HEK293 (cell line): ENCODE measurements around the gene TRIM73.
"Not testable (repeated sequence)": the region's sequence is repeated elsewhere in the genome, so short reads cannot be mapped to it uniquely, and the experiment has no call there.

Experiments
- CTCF ChIA-PET: fragments of 350-600 bp; formaldehyde crosslinking; extraction: SDS; loops from one replicate; lab custom pipeline; 2021; ENCODE audit warnings: antibody characterized with exemption; lab: Yijun Ruan, JAX
- POLR2A ChIA-PET: fragments of 300-600 bp; formaldehyde crosslinking; extraction: SDS; loops from one replicate; lab custom pipeline; 2020; ENCODE audit warnings: antibody characterized with exemption, inconsistent platforms; lab: Yijun Ruan, JAX
- H3K27ac ChIP-seq: fragments of 200-500 bp; sonication (Bioruptor generic); 2 replicates; pipeline ENCODE4 v1.5.1; 2014; ENCODE audit warnings: low read depth, low read length, control low read depth, inconsistent platforms; ENCODE audit errors: extremely low read depth
- H3K36me3 ChIP-seq, 2 experiments: fragments of 200-500 bp in 1 of 2; sonication (Bioruptor generic) in 1 of 2; 1 replicate in 1 of 2; 2 replicates in 1 of 2; pipeline ENCODE4 v1.5.1; 2014 to 2017; ENCODE audit warnings: inconsistent platforms in 2 of 2, low read length in 2 of 2; ENCODE audit not compliant: control insufficient read depth in 2 of 2, insufficient read depth in 1 of 2
- H3K4me1 ChIP-seq: fragments of 200-500 bp; sonication (Bioruptor generic); 2 replicates; pipeline ENCODE4 v1.5.1; 2014; ENCODE audit warnings: mild to moderate bottlenecking, low read length, inconsistent platforms; ENCODE audit not compliant: control insufficient read depth, insufficient read depth
- H3K4me3 ChIP-seq: 2 replicates; pipeline ENCODE4 v1.5.1; 2011; ENCODE audit warnings: low read depth, mild to moderate bottlenecking, control low read depth, low read length, moderate library complexity
- H3K9me3 ChIP-seq: fragments of 200-500 bp; sonication (Bioruptor generic); 2 replicates; pipeline ENCODE4 v1.5.1; 2014; ENCODE audit warnings: low read depth, low read length, inconsistent platforms; ENCODE audit not compliant: control insufficient read depth, insufficient read depth

TRIM73 gene

DNA sequence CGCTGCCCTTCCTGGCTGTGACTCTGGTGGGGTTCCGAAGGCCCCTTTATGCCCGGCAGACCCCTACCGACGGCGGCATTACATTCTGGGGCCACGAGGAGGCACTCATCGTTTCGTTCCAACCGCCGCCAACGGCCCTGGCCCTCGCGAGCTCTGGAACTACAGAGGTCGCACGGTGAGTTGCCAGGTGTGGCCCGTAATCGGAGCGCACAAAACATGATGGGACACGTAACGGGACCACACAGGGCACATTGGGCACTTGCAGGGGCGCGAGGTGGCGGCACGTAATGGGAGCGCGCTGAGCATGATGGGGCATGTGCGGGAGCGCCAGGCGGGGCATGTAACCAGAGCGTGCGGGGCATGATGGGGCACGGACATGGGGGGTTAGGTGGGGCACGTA, at the start of gene TRIM73:
TSS of gene TRIM73 (plus strand) at position 301 of the 400 bp plus-strand sequence. CDS start 3,305 bp downstream, outside the sequence.
- H3K4me1 ChIP-seq, CTCF ChIA-PET, H3K9me3 ChIP-seq, H3K4me3 ChIP-seq, H3K27ac ChIP-seq, POLR2A ChIA-PET, H3K36me3 ChIP-seq: not testable (repeated sequence)

- POLR2A ChIA-PET, H3K4me3 ChIP-seq, H3K27ac ChIP-seq, H3K4me1 ChIP-seq, H3K9me3 ChIP-seq, H3K36me3 ChIP-seq, CTCF ChIA-PET: not testable (repeated sequence)
Observed at GRCh38 chr7:75358671-75359541, 36.5 kb upstream of the TRIM73 start.

- H3K27ac ChIP-seq, H3K4me3 ChIP-seq, H3K36me3 ChIP-seq, POLR2A ChIA-PET, H3K4me1 ChIP-seq, CTCF ChIA-PET, H3K9me3 ChIP-seq: not testable (repeated sequence)
Observed at GRCh38 chr7:75359542-75359848, 35.9 kb upstream of the TRIM73 start.

GRCh38 chr7:75364079-75364478, 31.4 kb upstream of the TRIM73 start:
- H3K36me3 ChIP-seq, H3K4me3 ChIP-seq, H3K9me3 ChIP-seq, H3K4me1 ChIP-seq, CTCF ChIA-PET, POLR2A ChIA-PET, H3K27ac ChIP-seq: not testable (repeated sequence)

- H3K36me3 ChIP-seq, CTCF ChIA-PET, H3K9me3 ChIP-seq, H3K4me1 ChIP-seq, H3K4me3 ChIP-seq, H3K27ac ChIP-seq, POLR2A ChIA-PET: not testable (repeated sequence)
Observed at GRCh38 chr7:75366643-75367042, 28.8 kb upstream of the TRIM73 start.

GRCh38 chr7:75367313-75367712, 28.1 kb upstream of the TRIM73 start:
- H3K4me1 ChIP-seq, H3K9me3 ChIP-seq, H3K4me3 ChIP-seq, H3K27ac ChIP-seq, POLR2A ChIA-PET, CTCF ChIA-PET, H3K36me3 ChIP-seq: not testable (repeated sequence)

- H3K9me3 ChIP-seq, POLR2A ChIA-PET, H3K4me3 ChIP-seq, H3K27ac ChIP-seq, H3K36me3 ChIP-seq, CTCF ChIA-PET, H3K4me1 ChIP-seq: not testable (repeated sequence)
Observed at GRCh38 chr7:75374144-75374518, 21.3 kb upstream of the TRIM73 start.

- H3K4me3 ChIP-seq, CTCF ChIA-PET, H3K36me3 ChIP-seq, H3K4me1 ChIP-seq, H3K27ac ChIP-seq, POLR2A ChIA-PET, H3K9me3 ChIP-seq: not testable (repeated sequence)
Observed at GRCh38 chr7:75374519-75375317, 20.7 kb upstream of the TRIM73 start.

DNA sequence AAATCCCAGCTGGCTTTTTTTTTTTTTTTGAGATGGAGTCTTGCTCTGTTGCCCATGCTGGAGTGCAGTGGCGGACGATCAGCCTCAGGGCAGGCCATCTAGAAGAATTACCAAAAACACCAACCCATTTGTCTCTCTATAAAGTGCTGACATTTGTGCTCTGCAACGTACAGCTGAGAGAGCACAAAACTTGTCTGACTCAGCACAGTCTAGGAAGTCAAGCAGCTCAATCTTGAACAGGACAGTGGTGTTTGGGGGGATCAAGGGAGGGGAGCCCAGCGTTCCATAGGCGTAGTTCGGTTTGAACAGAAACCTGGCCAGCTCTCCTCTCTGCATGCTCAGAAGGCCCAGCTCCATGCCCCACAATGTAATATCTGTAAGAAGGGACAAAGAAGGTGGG, 2.2 kb upstream of the TRIM73 start:
- CTCF ChIA-PET, H3K9me3 ChIP-seq, H3K4me1 ChIP-seq, H3K27ac ChIP-seq, H3K36me3 ChIP-seq, H3K4me3 ChIP-seq, POLR2A ChIA-PET: not testable (repeated sequence)

DNA sequence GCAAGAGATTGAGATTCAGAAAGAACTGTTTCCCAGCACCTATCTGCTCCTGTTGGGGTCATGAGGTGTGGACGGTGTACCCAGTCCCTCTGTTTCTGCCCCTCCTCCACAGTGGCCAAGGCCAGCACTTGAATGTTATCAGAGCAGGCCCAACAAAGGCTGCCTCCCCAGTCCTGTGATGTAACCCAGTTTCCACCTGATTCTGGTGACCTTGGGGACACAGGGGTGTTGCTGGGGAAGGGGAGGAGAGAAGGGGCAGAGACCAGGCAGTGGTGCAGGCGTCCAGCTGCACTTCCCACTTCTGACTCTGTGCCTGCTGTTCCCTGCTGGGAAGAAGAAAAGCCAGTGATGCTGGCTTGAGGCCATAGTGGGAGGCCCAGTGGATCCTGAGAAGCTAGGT, 2.4 kb downstream of the TRIM73 start:
- H3K36me3 ChIP-seq, H3K4me3 ChIP-seq, H3K9me3 ChIP-seq, POLR2A ChIA-PET, CTCF ChIA-PET, H3K4me1 ChIP-seq, H3K27ac ChIP-seq: not testable (repeated sequence)
